H1 (cell line): Measurements from ENCODE around the gene PPP1R7. TPM values are rescaled to one million over a fixed set of nuclear protein-coding genes. Genes with fewer than 3 reads are reported as not detected.
"Not testable (repeated sequence)": the region's sequence is repeated elsewhere in the genome, so short reads cannot be mapped to it uniquely, and the experiment has no call there.

Source experiments
- CTCF ChIA-PET: fragments of 300-600 bp; sonication (Branson Sonifier 250); formaldehyde crosslinking; loops from one replicate; lab custom pipeline; 2021; ENCODE audit not compliant: partially characterized antibody; lab: Charles Lee
- POLR2A ChIA-PET: fragments of 300-600 bp; sonication (Branson Sonifier 250); formaldehyde crosslinking; loops from one replicate; lab custom pipeline; 2021; ENCODE audit warnings: inconsistent platforms; ENCODE audit not compliant: partially characterized antibody; lab: Charles Lee
- DNase-seq, 2 experiments: peaks; one replicate each; pipeline versions ENCODE4 v3.0.0 to v3.0.0-alpha.2; 2010 to 2022; ENCODE audit warnings: low spot score in 2 of 2, low read depth in 1 of 2, mixed read lengths in 1 of 2
- FAIRE-seq: peaks from 2 replicates; lab custom pipeline; 2011; peaks lifted over from hg19 to GRCh38; lab: Jason Lieb, UNC
- H2AFZ ChIP-seq: 2 replicates; pipeline ENCODE4 v1.8.1; 2012; ENCODE audit warnings: low read length, inconsistent platforms
- H2AK5ac ChIP-seq: 2 replicates; pipeline ENCODE4 v1.6.1; 2013; ENCODE audit warnings: low read depth, low read length
- H2BK120ac ChIP-seq: replicated peaks from 2 replicates; pipeline ENCODE3; 2013; ENCODE audit warnings: low read depth, low read length, inconsistent platforms
- H2BK12ac ChIP-seq: 2 replicates; pipeline ENCODE4 v1.6.1; 2013; ENCODE audit warnings: low read depth, low read length
- H2BK15ac ChIP-seq: 2 replicates; pipeline ENCODE4 v1.6.1; 2013; ENCODE audit warnings: low read length
- H2BK20ac ChIP-seq: 2 replicates; pipeline ENCODE4 v1.6.1; 2013; ENCODE audit warnings: low read length
- H2BK5ac ChIP-seq: 2 replicates; pipeline ENCODE4 v1.6.1; 2013; ENCODE audit warnings: low read depth, low read length
- H3K14ac ChIP-seq: 2 replicates; pipeline ENCODE4 v1.6.1; 2013; ENCODE audit warnings: inconsistent platforms; ENCODE audit not compliant: insufficient read length
- H3K18ac ChIP-seq: 2 replicates; pipeline ENCODE4 v1.6.1; 2013; ENCODE audit warnings: low read length; ENCODE audit errors: extremely low read depth
- H3K23ac ChIP-seq: 2 replicates; pipeline ENCODE4 v1.6.1; 2013; ENCODE audit warnings: inconsistent platforms; ENCODE audit not compliant: insufficient read length
- H3K23me2 ChIP-seq: 2 replicates; pipeline ENCODE4 v1.6.1; 2013; ENCODE audit warnings: low read depth, low read length
- H3K27ac ChIP-seq: 2 replicates; pipeline ENCODE4 v1.6.1; 2011; ENCODE audit warnings: low read depth, low read length, inconsistent platforms
- H3K27me3 ChIP-seq, 4 experiments: replicated peaks in 1 of 4; 1 replicate in 1 of 4; 2 replicates in 3 of 4; pipeline versions ENCODE4 v1.6.1 to v1.8.1; 2011 to 2013; ENCODE audit warnings: low read length in 3 of 4, mild to moderate bottlenecking in 3 of 4, inconsistent platforms in 2 of 4, mixed read lengths in 2 of 4, moderate library complexity in 1 of 4; ENCODE audit not compliant: control insufficient read depth in 3 of 4, insufficient read depth in 3 of 4; ENCODE audit errors: extremely low read depth in 1 of 4
- H3K36me3 ChIP-seq, 4 experiments: 2 replicates each; pipeline versions ENCODE4 v1.6.1 to v1.8.1; 2011 to 2013; ENCODE audit warnings: mild to moderate bottlenecking in 4 of 4, low read length in 3 of 4, moderate library complexity in 2 of 4, control low read depth in 1 of 4, inconsistent platforms in 1 of 4; ENCODE audit not compliant: insufficient read depth in 4 of 4, control insufficient read depth in 2 of 4
- H3K4ac ChIP-seq: replicated peaks from 2 replicates; pipeline ENCODE3; 2013; ENCODE audit warnings: low read length, low read depth, mixed read lengths, inconsistent platforms; ENCODE audit not compliant: insufficient read length
- H3K4me1 ChIP-seq, 4 experiments: replicated peaks in 1 of 4; 1 replicate in 1 of 4; 2 replicates in 3 of 4; pipeline versions ENCODE4 v1.6.1 to v1.8.1; 2011 to 2013; ENCODE audit warnings: low read length in 3 of 4, inconsistent platforms in 2 of 4, mixed read lengths in 1 of 4; ENCODE audit not compliant: insufficient read depth in 4 of 4, control insufficient read depth in 3 of 4
- H3K4me2 ChIP-seq, 2 experiments: 2 replicates each; pipeline versions ENCODE4 v1.6.1 to v1.8.1; 2011 to 2013; ENCODE audit warnings: low read depth in 2 of 2, low read length in 2 of 2, control low read depth in 1 of 2, inconsistent platforms in 1 of 2, mild to moderate bottlenecking in 1 of 2; ENCODE audit not compliant: insufficient read depth in 1 of 2
- H3K4me3 ChIP-seq, 4 experiments: fragments of 200-600, 300-600 bp in 1 of 4; sonication (generic), shearing (Covaris generic), sonication (Bioruptor Twin) in 1 of 4; 2 replicates each; pipeline versions ENCODE4 v1.5.1 to v1.8.1; 2011 to 2016; ENCODE audit warnings: low read length in 4 of 4, low read depth in 3 of 4, control low read depth in 2 of 4, inconsistent platforms in 2 of 4, mild to moderate bottlenecking in 2 of 4, mixed read lengths in 1 of 4, moderate library complexity in 1 of 4; ENCODE audit not compliant: insufficient read depth in 2 of 4; ENCODE audit errors: extremely low read depth in 1 of 4
- H3K56ac ChIP-seq: replicated peaks from 2 replicates; pipeline ENCODE3; 2013; ENCODE audit warnings: low read depth, mild to moderate bottlenecking, mixed read lengths, low read length, inconsistent platforms; ENCODE audit not compliant: insufficient read length
- H3K79me1 ChIP-seq: 2 replicates; pipeline ENCODE4 v1.6.1; 2013; ENCODE audit warnings: low read depth, low read length, control low read depth
- H3K79me2 ChIP-seq, 2 experiments: 2 replicates each; pipeline versions ENCODE4 v1.6.1 to v1.8.1; 2012 to 2013; ENCODE audit warnings: low read length in 2 of 2, mild to moderate bottlenecking in 2 of 2, inconsistent platforms in 1 of 2; ENCODE audit not compliant: insufficient read depth in 2 of 2, control insufficient read depth in 1 of 2
- H3K9ac ChIP-seq, 4 experiments: replicated peaks in 1 of 4; 1 replicate in 1 of 4; 2 replicates in 3 of 4; pipeline versions ENCODE4 v1.6.1 to v1.8.1; 2011 to 2013; ENCODE audit warnings: low read depth in 3 of 4, low read length in 3 of 4, control low read depth in 2 of 4, mild to moderate bottlenecking in 2 of 4, moderate library complexity in 2 of 4, inconsistent platforms in 1 of 4; ENCODE audit errors: extremely low read depth in 1 of 4
- H3K9me3 ChIP-seq, 2 experiments: 2 replicates each; pipeline versions ENCODE4 v1.6.1 to v1.8.1; 2012 to 2013; ENCODE audit warnings: mild to moderate bottlenecking in 2 of 2, moderate library complexity in 2 of 2, control low read depth in 1 of 2, inconsistent platforms in 1 of 2, low read depth in 1 of 2, low read length in 1 of 2, mixed read lengths in 1 of 2; ENCODE audit not compliant: insufficient read depth in 2 of 2
- H4K20me1 ChIP-seq, 2 experiments: replicated peaks in 1 of 2; 2 replicates each; pipeline versions ENCODE3 to v1.8.1; 2011 to 2013; ENCODE audit warnings: inconsistent platforms in 2 of 2, low read length in 2 of 2, mild to moderate bottlenecking in 1 of 2; ENCODE audit not compliant: insufficient read depth in 2 of 2, control insufficient read depth in 1 of 2
- H4K5ac ChIP-seq: 2 replicates; pipeline ENCODE4 v1.6.1; 2013; ENCODE audit warnings: low read length, low read depth, mixed read lengths, inconsistent platforms; ENCODE audit not compliant: insufficient read length
- H4K8ac ChIP-seq: 2 replicates; pipeline ENCODE4 v1.8.0; 2013; ENCODE audit warnings: mild to moderate bottlenecking, moderate library complexity, low read length, inconsistent platforms; ENCODE audit not compliant: insufficient read depth; ENCODE audit errors: extremely low read depth
- H4K91ac ChIP-seq: replicated peaks from 2 replicates; pipeline ENCODE3; 2013; ENCODE audit warnings: low read length, mixed read lengths, inconsistent platforms; ENCODE audit not compliant: insufficient read length
- WGBS, 2 experiments: shearing (Covaris generic) in 1 of 2; methylation state at CpG; one replicate each; pipeline versions ENCODE4 v1.1.6 to v1.1.7; 2013 to 2015; ENCODE audit warnings: low lambda C conversion rate in 2 of 2, mixed read lengths in 2 of 2, inconsistent platforms in 1 of 2, low coverage in 1 of 2, missing lambda C conversion rate in 1 of 2; ENCODE audit not compliant: insufficient replicate concordance in 2 of 2, insufficient coverage in 1 of 2, insufficient read length in 1 of 2; ENCODE audit errors: extremely low coverage in 1 of 2, missing lambda C conversion rate in 1 of 2; 5-methylcytosine and 5-hydroxymethylcytosine counted together
- polyA plus RNA-seq, 7 experiments: library from polyadenylated mRNA; depleted of rRNA in 3 of 7; stranded (reverse) in 5 of 7; unstranded in 2 of 7; fragments of >200 nt in 5 of 7; fragments of 200-250 nt in 2 of 7; gene quantifications; 1 replicate in 5 of 7; 2 replicates in 1 of 7; 4 replicates in 1 of 7; pipeline versions ENCODE4 v1.2.1 to v1.2.3, GENCODE V29; 2011 to 2013; ENCODE audit warnings: missing spikeins in 2 of 7, mixed read lengths in 2 of 7
- total RNA-seq: library from RNA; stranded (reverse); fragmentation: NEBNext Ultra II Directional; extraction: Animal tissue kit (Norgen Biotek cat#: 25700); gene quantifications from 2 replicates; pipeline ENCODE4 v1.2.1, GENCODE V29; 2021

PPP1R7 gene
- total and polyA plus RNA-seq, 2 of the 8 experiments (the other 6 are each of a cell fraction or from before 2014, with no cell fraction given) = 22.2 to 64.0 TPM

DNA sequence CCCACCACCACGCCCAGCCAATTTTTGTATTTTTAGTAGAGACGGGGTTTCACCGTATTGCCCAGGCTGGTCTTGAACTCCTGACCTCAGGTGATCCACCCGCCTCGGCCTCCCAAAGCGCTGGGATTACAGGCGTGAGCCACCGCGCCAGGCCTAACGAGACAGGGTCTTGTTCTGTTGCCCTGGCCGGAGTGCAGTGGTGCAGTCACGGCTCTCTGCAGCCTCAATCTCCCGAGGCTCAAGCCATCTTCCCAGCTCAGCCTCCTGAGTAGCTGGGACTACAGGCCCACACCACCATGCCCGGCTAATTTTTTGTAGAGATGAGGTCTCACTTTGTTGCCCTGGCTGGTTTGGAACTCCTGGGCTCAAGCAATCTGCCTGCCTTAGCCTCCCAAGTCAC, 47.0 kb downstream of the PPP1R7 start:
- CTCF ChIA-PET = interaction anchor here (1.0 to 1.7 kb wide), 3 partner anchors 12 to 283 kb away, joined by 3 to 4 read pairs (median 3); no protein-coding TSS in a partner anchor
- POLR2A ChIA-PET = interaction anchor here (1.6 kb wide), 1 partner anchor 47 kb away, joined by 3 read pairs; the partner anchor contains the start of gene PPP1R7
- WGBS, 2 experiments = 88% methylated on average over 13 of the region's 14 CpGs; no CpG with 5 or more reads in 1 of the 2 experiments

More for the DNA sequence above, 47.0 kb downstream of the PPP1R7 start:
- not testable (repeated sequence) for H3K4ac ChIP-seq, H2AK5ac ChIP-seq, H3K4me1 ChIP-seq, H3K56ac ChIP-seq, H4K91ac ChIP-seq, H3K23me2 ChIP-seq, H3K9ac ChIP-seq, H3K23ac ChIP-seq, H3K79me1 ChIP-seq, H3K4me2 ChIP-seq, H4K5ac ChIP-seq, H2BK12ac ChIP-seq, H2BK15ac ChIP-seq, H3K9me3 ChIP-seq, H2AFZ ChIP-seq, H3K14ac ChIP-seq, H3K36me3 ChIP-seq, H3K18ac ChIP-seq, H3K27me3 ChIP-seq, H3K4me3 ChIP-seq, H4K20me1 ChIP-seq, DNase-seq, H2BK120ac ChIP-seq, H2BK20ac ChIP-seq, FAIRE-seq, H3K79me2 ChIP-seq, H2BK5ac ChIP-seq, H3K27ac ChIP-seq, H4K8ac ChIP-seq
